ENCODE results near the gene LUM.

LUM gene

GRCh38 chr12:91108196-91108755 is 3.0 kb downstream of the LUM start:
- FAIRE-seq (no peak), DNase-seq (ENCODE audit: insufficient read length) (no peak)
- TF ChIP-seq POLR2A (IDR thresholded peaks at IDR 0.05; ENCODE audit: low read depth, low read length) (no peak), POLR2AphosphoS5 (IDR thresholded peaks at IDR 0.05; ENCODE audit: low read depth, low read length) (no peak), TAF1 (IDR thresholded peaks at IDR 0.05; ENCODE audit: borderline replicate concordance, low read depth, low read length) (no peak)

- TF ChIP-seq TAF1 (IDR thresholded peaks at IDR 0.05; ENCODE audit: borderline replicate concordance, low read depth, low read length), result no peak
- TF ChIP-seq POLR2A (IDR thresholded peaks at IDR 0.05; ENCODE audit: low read depth, low read length), result no peak
- TF ChIP-seq POLR2AphosphoS5 (IDR thresholded peaks at IDR 0.05; ENCODE audit: low read depth, low read length), result no peak
- DNase-seq (ENCODE audit: insufficient read length) (no peak), FAIRE-seq (no peak)
Measured at GRCh38 chr12:91106283-91106682, 5.0 kb downstream of the LUM start.

GRCh38 chr12:91105807-91106206 is 5.5 kb downstream of the LUM start:
- no peak for FAIRE-seq
- TF ChIP-seq POLR2AphosphoS5 (IDR thresholded peaks at IDR 0.05; ENCODE audit: low read depth, low read length) (no peak), POLR2A (IDR thresholded peaks at IDR 0.05; ENCODE audit: low read depth, low read length) (no peak)
- no peak for DNase-seq (ENCODE audit: insufficient read length)

- TF ChIP-seq POLR2A (IDR thresholded peaks at IDR 0.05; ENCODE audit: low read depth, low read length), result no peak
- TF ChIP-seq TAF1 (IDR thresholded peaks at IDR 0.05; ENCODE audit: borderline replicate concordance, low read depth, low read length), result no peak
- TF ChIP-seq POLR2AphosphoS5 (IDR thresholded peaks at IDR 0.05; ENCODE audit: low read depth, low read length), result no peak
- no peak for FAIRE-seq
- DNase-seq (ENCODE audit: insufficient read length), result no peak
Measured at GRCh38 chr12:91104812-91105466, 6.4 kb downstream of the LUM start.

GRCh38 chr12:91103624-91104023 is 7.7 kb downstream of the LUM start:
- no peak for TF ChIP-seq POLR2AphosphoS5 (IDR thresholded peaks at IDR 0.05; ENCODE audit: low read depth, low read length)
- TF ChIP-seq TAF1 (IDR thresholded peaks at IDR 0.05; ENCODE audit: borderline replicate concordance, low read depth, low read length), result no peak
- TF ChIP-seq POLR2A (IDR thresholded peaks at IDR 0.05; ENCODE audit: low read depth, low read length), result no peak
- FAIRE-seq (no peak), DNase-seq (ENCODE audit: insufficient read length) (no peak)

- FAIRE-seq, result no peak
- no peak for DNase-seq (ENCODE audit: insufficient read length)
- TF ChIP-seq TAF1 (IDR thresholded peaks at IDR 0.05; ENCODE audit: borderline replicate concordance, low read depth, low read length) (no peak), POLR2AphosphoS5 (IDR thresholded peaks at IDR 0.05; ENCODE audit: low read depth, low read length) (no peak), POLR2A (IDR thresholded peaks at IDR 0.05; ENCODE audit: low read depth, low read length) (no peak)
Measured at GRCh38 chr12:91103101-91103500, 8.2 kb downstream of the LUM start.

GRCh38 chr12:91100906-91101305 is 10.4 kb downstream of the LUM start:
- FAIRE-seq (no peak), DNase-seq (ENCODE audit: insufficient read length) (no peak)
- TF ChIP-seq TAF1 (IDR thresholded peaks at IDR 0.05; ENCODE audit: borderline replicate concordance, low read depth, low read length) (no peak), POLR2A (IDR thresholded peaks at IDR 0.05; ENCODE audit: low read depth, low read length) (no peak)

- no peak for DNase-seq (ENCODE audit: insufficient read length)
- no peak for TF ChIP-seq TAF1 (IDR thresholded peaks at IDR 0.05; ENCODE audit: borderline replicate concordance, low read depth, low read length)
- no peak for TF ChIP-seq POLR2AphosphoS5 (IDR thresholded peaks at IDR 0.05; ENCODE audit: low read depth, low read length)
- no peak for TF ChIP-seq POLR2A (IDR thresholded peaks at IDR 0.05; ENCODE audit: low read depth, low read length)
- FAIRE-seq, result no peak
Measured at GRCh38 chr12:91099836-91100235, 11.5 kb downstream of the LUM start.

GRCh38 chr12:91099341-91099740 is 12.0 kb downstream of the LUM start:
- TF ChIP-seq TAF1 (IDR thresholded peaks at IDR 0.05; ENCODE audit: borderline replicate concordance, low read depth, low read length), result no peak
- no peak for TF ChIP-seq POLR2AphosphoS5 (IDR thresholded peaks at IDR 0.05; ENCODE audit: low read depth, low read length)
- no peak for TF ChIP-seq POLR2A (IDR thresholded peaks at IDR 0.05; ENCODE audit: low read depth, low read length)
- FAIRE-seq, result no peak
- DNase-seq (ENCODE audit: insufficient read length), result no peak

- TF ChIP-seq TAF1 (IDR thresholded peaks at IDR 0.05; ENCODE audit: borderline replicate concordance, low read depth, low read length) (no peak), POLR2A (IDR thresholded peaks at IDR 0.05; ENCODE audit: low read depth, low read length) (no peak), POLR2AphosphoS5 (IDR thresholded peaks at IDR 0.05; ENCODE audit: low read depth, low read length) (no peak)
- DNase-seq (ENCODE audit: insufficient read length) (no peak), FAIRE-seq (no peak)
Measured at GRCh38 chr12:91098941-91099340, 12.4 kb downstream of the LUM start.

GRCh38 chr12:91098461-91098860 is 12.8 kb downstream of the LUM start:
- TF ChIP-seq POLR2A (IDR thresholded peaks at IDR 0.05; ENCODE audit: low read depth, low read length) (no peak), POLR2AphosphoS5 (IDR thresholded peaks at IDR 0.05; ENCODE audit: low read depth, low read length) (no peak)
- FAIRE-seq (no peak), DNase-seq (ENCODE audit: insufficient read length) (no peak)

GRCh38 chr12:91094957-91095356 is 16.3 kb downstream of the LUM start:
- no peak for TF ChIP-seq TAF1 (IDR thresholded peaks at IDR 0.05; ENCODE audit: borderline replicate concordance, low read depth, low read length)
- TF ChIP-seq POLR2A (IDR thresholded peaks at IDR 0.05; ENCODE audit: low read depth, low read length), result no peak
- no peak for TF ChIP-seq POLR2AphosphoS5 (IDR thresholded peaks at IDR 0.05; ENCODE audit: low read depth, low read length)
- no peak for FAIRE-seq
- no peak for DNase-seq (ENCODE audit: insufficient read length)
